Keratinocyte (primary cell): Measurements from ENCODE around the gene LAMA2. TPM values are rescaled to one million over a fixed set of nuclear protein-coding genes. Genes with fewer than 3 reads are reported as not detected.

Experiments used
- DNase-seq: peaks from one replicate; pipeline ENCODE4 v3.0.0-alpha.2; 2011; ENCODE audit warnings: low read depth, missing footprints, low spot score
- FAIRE-seq: peaks from 2 replicates; lab custom pipeline; 2011; peaks lifted over from hg19 to GRCh38; lab: Jason Lieb, UNC
- H2AFZ ChIP-seq: 2 replicates; pipeline ENCODE4 v1.6.0; 2012; ENCODE audit warnings: low read length, control low read depth, inconsistent platforms; ENCODE audit not compliant: control insufficient read depth
- H3K27ac ChIP-seq: 2 replicates; pipeline ENCODE4 v1.5.1; 2011; ENCODE audit warnings: low read length; ENCODE audit not compliant: control insufficient read depth, insufficient read depth
- H3K27me3 ChIP-seq: 3 replicates; pipeline ENCODE4 v1.6.0; 2011; ENCODE audit warnings: low read length; ENCODE audit not compliant: control insufficient read depth, insufficient read depth; ENCODE audit errors: extremely low read depth
- H3K36me3 ChIP-seq, 2 experiments: 2 replicates in 1 of 2; 3 replicates in 1 of 2; pipeline ENCODE4 v1.5.1; 2011; ENCODE audit warnings: low read length in 2 of 2, mild to moderate bottlenecking in 1 of 2; ENCODE audit not compliant: control insufficient read depth in 2 of 2, insufficient read depth in 2 of 2; ENCODE audit errors: extremely low read depth in 1 of 2
- H3K4me1 ChIP-seq: 3 replicates; pipeline ENCODE4 v1.5.1; 2011; ENCODE audit warnings: low read length; ENCODE audit not compliant: control insufficient read depth, insufficient read depth; ENCODE audit errors: extremely low read depth
- H3K4me2 ChIP-seq: 3 replicates; pipeline ENCODE4 v1.6.0; 2011; ENCODE audit warnings: low read depth, low read length; ENCODE audit not compliant: control insufficient read depth, insufficient read depth; ENCODE audit errors: extremely low read depth
- H3K4me3 ChIP-seq, 3 experiments: fragments of 200-600 bp in 1 of 3; sonication (generic) in 1 of 3; 2 replicates in 2 of 3; 3 replicates in 1 of 3; pipeline ENCODE4 v1.5.1; 2011 to 2016; ENCODE audit warnings: low read length in 3 of 3, mild to moderate bottlenecking in 3 of 3, control low read depth in 2 of 3, inconsistent platforms in 1 of 3, low read depth in 1 of 3, mixed read lengths in 1 of 3, mixed run types in 1 of 3, moderate library complexity in 1 of 3; ENCODE audit not compliant: control insufficient read depth in 2 of 3, insufficient read depth in 2 of 3; ENCODE audit errors: extremely low read depth in 1 of 3
- H3K79me2 ChIP-seq: 2 replicates; pipeline ENCODE4 v1.6.0; 2012; ENCODE audit warnings: low read length; ENCODE audit not compliant: control insufficient read depth, insufficient read depth
- H3K9ac ChIP-seq: 3 replicates; pipeline ENCODE4 v1.6.0; 2011; ENCODE audit warnings: low read length; ENCODE audit not compliant: control insufficient read depth, insufficient read depth; ENCODE audit errors: extremely low read depth
- H3K9me1 ChIP-seq: 3 replicates; pipeline ENCODE4 v1.6.0; 2011; ENCODE audit warnings: low read length; ENCODE audit not compliant: control insufficient read depth, insufficient read depth; ENCODE audit errors: extremely low read depth
- H3K9me3 ChIP-seq: 2 replicates; pipeline ENCODE4 v1.5.1; 2012; ENCODE audit warnings: low read depth, low read length; ENCODE audit not compliant: control insufficient read depth
- H4K20me1 ChIP-seq: 3 replicates; pipeline ENCODE4 v1.6.0; 2011; ENCODE audit warnings: low read length; ENCODE audit not compliant: control insufficient read depth, insufficient read depth; ENCODE audit errors: extremely low read depth
- CTCF ChIP-seq, 3 experiments: IDR thresholded peaks in 1 of 3; conservative IDR thresholded peaks in 1 of 3; optimal IDR thresholded peaks in 1 of 3; 2 replicates in 2 of 3; 3 replicates in 1 of 3; pipeline versions ENCODE3 to v1.5.1; 2011; ENCODE audit warnings: low read length in 3 of 3, mild to moderate bottlenecking in 3 of 3, moderate library complexity in 2 of 3, control low read depth in 1 of 3, inconsistent platforms in 1 of 3; ENCODE audit not compliant: insufficient read depth in 2 of 3; ENCODE audit errors: extremely low read depth in 1 of 3
- EZH2 ChIP-seq: IDR thresholded peaks from one replicate; pipeline ENCODE4 v1.6.1; 2012; ENCODE audit warnings: inconsistent platforms, mild to moderate bottlenecking, low read length, moderate library complexity
- dilution Hi-C: fragments of 300-500 bp; cut with MboI; formaldehyde crosslinking; loops from one replicate; pipeline ENCODE4 v1.7.0; 2020; ENCODE audit warnings: low sequenced_read_pairs; ENCODE audit not compliant: extremely low pct_ligation_motif_present
- polyA plus RNA-seq, 5 experiments: library from polyadenylated mRNA; depleted of rRNA in 3 of 5; stranded (reverse) in 3 of 5; stranded (forward) in 1 of 5; unstranded in 1 of 5; fragments of >200 nt; gene quantifications; 1 replicate in 1 of 5; 2 replicates in 3 of 5; 3 replicates in 1 of 5; pipeline versions ENCODE4 v1.2.1 to v1.2.3, GENCODE V29; 2011 to 2012; ENCODE audit warnings: missing spikeins in 2 of 5, low read depth in 1 of 5, low replicate concordance in 1 of 5

The LAMA2 gene
- polyA plus RNA-seq, 1 donor (not counting 4 experiments of a cell fraction or from before 2014, with no cell fraction given) = 1.4 TPM

- Histone ChIP-seq H3K4me3 (no peak overlapping the region), H3K79me2 (no peaks in the 10 kb centered on the region), H3K27ac (no peak overlapping the region), H4K20me1 (no peaks in the 10 kb centered on the region), H2AFZ (no peak overlapping the region), H3K4me2 (no peak overlapping the region), H3K36me3 (no peaks in the 10 kb centered on the region), H3K9ac (no peak overlapping the region), H3K9me3 (no peaks in the 10 kb centered on the region), H3K27me3 (no peaks in the 10 kb centered on the region), H3K9me1 (no peaks in the 10 kb centered on the region), H3K4me1 (no peaks in the 10 kb centered on the region)
- TF ChIP-seq CTCF (optimal IDR thresholded peaks at IDR 0.05 in 1 of 3, IDR thresholded peaks at IDR 0.05 in 1 of 3, conservative IDR thresholded peaks at IDR 0.05 in 1 of 3; ENCODE audit: extremely low read depth in 1 of 3, insufficient read depth in 2 of 3, low read length in 3 of 3) (no peak), EZH2 (no peak)
- FAIRE-seq (no peak), DNase-seq (no peak)
- dilution Hi-C loops = no loop called here
Measured at GRCh38 chr6:129453073-129453472, 570.1 kb downstream of the LAMA2 start.

- no peak for TF ChIP-seq EZH2
- no peak for TF ChIP-seq CTCF (optimal IDR thresholded peaks at IDR 0.05 in 1 of 3, IDR thresholded peaks at IDR 0.05 in 1 of 3, conservative IDR thresholded peaks at IDR 0.05 in 1 of 3; ENCODE audit: extremely low read depth in 1 of 3, insufficient read depth in 2 of 3, low read length in 3 of 3)
- Histone ChIP-seq H3K4me3 (no peak overlapping the region), H3K36me3 (no peaks in the 10 kb centered on the region), H2AFZ (no peak overlapping the region), H3K27me3 (no peaks in the 10 kb centered on the region), H3K27ac (no peak overlapping the region), H3K4me2 (no peak overlapping the region), H3K9me1 (no peaks in the 10 kb centered on the region), H3K79me2 (no peaks in the 10 kb centered on the region), H3K9me3 (no peaks in the 10 kb centered on the region), H3K4me1 (no peaks in the 10 kb centered on the region), H3K9ac (no peak overlapping the region), H4K20me1 (no peaks in the 10 kb centered on the region)
- no peak for DNase-seq
- no peak for FAIRE-seq
- dilution Hi-C loops = no loop called here
Measured at GRCh38 chr6:129454488-129454887, 571.5 kb downstream of the LAMA2 start.
